Stomach (tissue), 9 donors: ENCODE measurements around the gene PIP4K2C. TPM values are rescaled to one million over a fixed set of nuclear protein-coding genes. Genes with fewer than 3 reads are reported as not detected.

Source experiments
- DNase-seq, 2 donors: peaks; one replicate each; pipeline versions ENCODE4 v3.0.0 to v3.0.0-alpha.2; 2013 to 2019
- H3K27ac ChIP-seq, 5 donors: fragments of 200-600 bp in 4 of 5; sonication (generic) in 4 of 5; one replicate each; pipeline ENCODE4 v1.5.1; 2013 to 2019; ENCODE audit warnings: mild to moderate bottlenecking in 1 of 5, moderate library complexity in 1 of 5
- H3K27me3 ChIP-seq, 3 donors: fragments of 200-600 bp; sonication (generic); one replicate each; pipeline ENCODE4 v1.5.1; 2017 to 2019; ENCODE audit warnings: mixed run types in 1 of 3
- H3K36me3 ChIP-seq, 4 donors: fragments of 200-600 bp; sonication (generic); 1 replicate in 3 of 4; 2 replicates in 1 of 4; pipeline ENCODE4 v1.5.1; 2016 to 2019
- H3K4me1 ChIP-seq, 4 donors: fragments of 200-600 bp; sonication (generic); one replicate each; pipeline ENCODE4 v1.5.1; 2016 to 2019
- H3K4me3 ChIP-seq, 4 donors: fragments of 200-600 bp; sonication (generic) in 3 of 4; one replicate each; pipeline ENCODE4 v1.5.1; 2016 to 2019; ENCODE audit warnings: mild to moderate bottlenecking in 1 of 4
- H3K9me3 ChIP-seq, 4 donors: fragments of 200-600 bp; sonication (generic); one replicate each; pipeline ENCODE4 v1.5.1; 2016 to 2019
- EP300 ChIP-seq: sonication (generic); formaldehyde crosslinking; IDR thresholded peaks from one replicate; pipeline ENCODE4 v1.6.1; 2017; ENCODE audit warnings: antibody characterized with exemption
- POLR2A ChIP-seq, 4 donors: fragments of 450-650 bp; IDR thresholded peaks; one replicate each; pipeline ENCODE4 v1.6.1; 2016; ENCODE audit warnings: antibody characterized with exemption in 4 of 4, control low read depth in 2 of 4, mild to moderate bottlenecking in 1 of 4, moderate library complexity in 1 of 4
- POLR2AphosphoS5 ChIP-seq, 3 donors: sonication (generic); formaldehyde crosslinking; IDR thresholded peaks; one replicate each; pipeline ENCODE4 v1.6.1; 2016; ENCODE audit warnings: antibody characterized with exemption in 3 of 3
- WGBS, 5 donors: extraction: QIAGEN DNeasy Blood & Tissue Kit in 3 of 5; methylation state at CpG; one replicate each; pipeline versions ENCODE4 v1.1.5 to v1.1.7; 2013 to 2018; 5-methylcytosine and 5-hydroxymethylcytosine counted together
- intact Hi-C: fragments of 100-400 bp; cut with DNase I; formaldehyde crosslinking; loops from one replicate; pipeline ENCODE4 v1.15.1; 2023; ENCODE audit warnings: low total_unique reads
- polyA plus RNA-seq, 3 donors: library from polyadenylated mRNA; stranded (reverse); fragments of 200-250 nt; gene quantifications; one replicate each; pipeline ENCODE4 v1.2.3, GENCODE V29; 2013
- total RNA-seq, 5 donors: library from RNA; depleted of rRNA; stranded (reverse); fragments of >200 nt; gene quantifications; one replicate each; pipeline versions ENCODE4 v1.1.0 to v1.2.3, GENCODE V29; 2014 to 2016
- TF ChIP-seq, protein P1 (sequence below), 7 experiments: fragments of 450-650 bp in 4 of 7; fragments of 200-600 bp in 3 of 7; sonication (generic) in 3 of 7; IDR thresholded peaks; one replicate each; pipeline ENCODE4 v1.5.1; 2016 to 2019; ENCODE audit warnings: antibody characterized with exemption in 7 of 7, control low read depth in 2 of 7, mild to moderate bottlenecking in 1 of 7
- donor health status: healthy with polysubstance abuse.
- donor health status: Bipolar disorder and iron deficiency.
- donor health status: healthy.

The PIP4K2C gene
- total and polyA plus RNA-seq, 8 donors, result 14.1 to 116 (median 35.5) TPM

GRCh38 chr12:57604992-57605810 is 14.2 kb downstream of the PIP4K2C start:
- intact Hi-C loops, result no loop called here
- 10 to 18% (median 11%) methylated on average over 13 to 25 of the region's 25 CpGs for WGBS, 5 donors
- peaks cover 14 to 56% (median 49%) of the 10 kb centered on the region in 4 donors for H3K36me3 ChIP-seq
- H3K27me3 ChIP-seq, result peaks cover 0 to 21% (median 2%) of the 10 kb centered on the region in 3 donors
- DNase-seq, result peak in 1 of 2 donors; percentile 55
- H3K4me3 ChIP-seq, result peak overlapping the region; percentile 79 to 89 (median 84)
- peaks cover 11 to 50% (median 34%) of the 10 kb centered on the region in 4 donors for H3K4me1 ChIP-seq
- peak overlapping the region; percentile 68 to 95 (median 90) for H3K27ac ChIP-seq
- TF ChIP-seq, protein P1, sequence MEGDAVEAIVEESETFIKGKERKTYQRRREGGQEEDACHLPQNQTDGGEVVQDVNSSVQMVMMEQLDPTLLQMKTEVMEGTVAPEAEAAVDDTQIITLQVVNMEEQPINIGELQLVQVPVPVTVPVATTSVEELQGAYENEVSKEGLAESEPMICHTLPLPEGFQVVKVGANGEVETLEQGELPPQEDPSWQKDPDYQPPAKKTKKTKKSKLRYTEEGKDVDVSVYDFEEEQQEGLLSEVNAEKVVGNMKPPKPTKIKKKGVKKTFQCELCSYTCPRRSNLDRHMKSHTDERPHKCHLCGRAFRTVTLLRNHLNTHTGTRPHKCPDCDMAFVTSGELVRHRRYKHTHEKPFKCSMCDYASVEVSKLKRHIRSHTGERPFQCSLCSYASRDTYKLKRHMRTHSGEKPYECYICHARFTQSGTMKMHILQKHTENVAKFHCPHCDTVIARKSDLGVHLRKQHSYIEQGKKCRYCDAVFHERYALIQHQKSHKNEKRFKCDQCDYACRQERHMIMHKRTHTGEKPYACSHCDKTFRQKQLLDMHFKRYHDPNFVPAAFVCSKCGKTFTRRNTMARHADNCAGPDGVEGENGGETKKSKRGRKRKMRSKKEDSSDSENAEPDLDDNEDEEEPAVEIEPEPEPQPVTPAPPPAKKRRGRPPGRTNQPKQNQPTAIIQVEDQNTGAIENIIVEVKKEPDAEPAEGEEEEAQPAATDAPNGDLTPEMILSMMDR (IDR thresholded peaks at IDR 0.05), result no peak
- TF ChIP-seq POLR2AphosphoS5 (IDR thresholded peaks at IDR 0.05), result peak in 1 of 3 donors; percentile 7
- TF ChIP-seq POLR2A (IDR thresholded peaks at IDR 0.05), result no peak
- no peak for TF ChIP-seq EP300
- H3K9me3 ChIP-seq, result no peaks in the 10 kb centered on the region

- TF ChIP-seq POLR2A (IDR thresholded peaks at IDR 0.05) (no peak), POLR2AphosphoS5 (IDR thresholded peaks at IDR 0.05) (no peak), EP300 (no peak)
- TF ChIP-seq, protein P1 (IDR thresholded peaks at IDR 0.05), result no peak
- 61 to 85% (median 73%) methylated on average over 4 of the region's 4 CpGs for WGBS, 5 donors
These were observed 14.9 kb downstream of the PIP4K2C start for GRCh38 chr12:57605811-57606311.

GRCh38 chr12:57606399-57606798 is 15.4 kb downstream of the PIP4K2C start:
- Histone ChIP-seq H3K36me3 (peaks cover 7 to 44% (median 37%) of the 10 kb centered on the region in 4 donors), H3K27me3 (peaks cover 0 to 33% (median 14%) of the 10 kb centered on the region in 3 donors), H3K4me3 (no peak overlapping the region), H3K9me3 (no peaks in the 10 kb centered on the region), H3K27ac (peak overlapping the region in 1 of 5 donors; percentile 95), H3K4me1 (peaks cover 17 to 62% (median 46%) of the 10 kb centered on the region in 4 donors)
- intact Hi-C loops, result no loop called here
- DNase-seq, result no peak
- TF ChIP-seq EP300, result no peak
- TF ChIP-seq, protein P1 (IDR thresholded peaks at IDR 0.05), result no peak
- TF ChIP-seq POLR2A (IDR thresholded peaks at IDR 0.05), result no peak
- no peak for TF ChIP-seq POLR2AphosphoS5 (IDR thresholded peaks at IDR 0.05)
- 55 to 81% (median 75%) methylated on average over 2 of the region's 2 CpGs for WGBS, 5 donors

More at GRCh38 chr12:57605811-57606311, 14.9 kb downstream of the PIP4K2C start:
- Histone ChIP-seq H3K4me3 (peak overlapping the region; percentile 79 to 89 (median 84)), H3K36me3 (peaks cover 12 to 49% (median 43%) of the 10 kb centered on the region in 4 donors), H3K27me3 (peaks cover 0 to 27% (median 8%) of the 10 kb centered on the region in 3 donors), H3K9me3 (no peaks in the 10 kb centered on the region), H3K4me1 (peaks cover 14 to 56% (median 41%) of the 10 kb centered on the region in 4 donors), H3K27ac (peak overlapping the region; percentile 4 to 95 (median 90))
- no peak for DNase-seq
- intact Hi-C loops, result no loop called here

DNA sequence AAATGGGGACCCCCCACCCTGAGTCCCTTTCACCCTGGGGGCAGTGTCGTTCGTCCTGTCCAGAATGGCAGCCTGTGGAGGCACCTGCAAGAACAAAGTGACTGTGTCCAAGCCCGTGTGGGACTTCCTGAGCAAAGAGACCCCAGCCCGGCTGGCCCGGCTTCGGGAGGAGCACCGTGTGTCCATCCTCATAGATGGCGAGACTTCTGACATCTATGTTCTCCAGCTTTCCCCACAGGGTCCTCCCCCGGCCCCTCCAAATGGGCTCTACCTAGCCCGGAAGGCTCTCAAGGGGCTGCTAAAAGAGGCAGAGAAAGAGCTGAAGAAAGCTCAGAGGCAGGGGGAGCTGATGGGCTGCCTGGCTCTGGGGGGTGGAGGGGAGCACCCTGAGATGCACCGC is 15.8 kb downstream of the PIP4K2C start:
- intact Hi-C loops, result no loop called here

More for the DNA sequence above, 15.8 kb downstream of the PIP4K2C start:
- Histone ChIP-seq H3K27ac (no peak overlapping the region), H3K9me3 (no peaks in the 10 kb centered on the region), H3K36me3 (peaks cover 3 to 40% (median 33%) of the 10 kb centered on the region in 4 donors), H3K4me3 (no peak overlapping the region), H3K4me1 (peaks cover 21 to 66% (median 50%) of the 10 kb centered on the region in 4 donors), H3K27me3 (peaks cover 0 to 37% (median 18%) of the 10 kb centered on the region in 3 donors)
- 88 to 96% (median 95%) methylated on average over 10 to 11 of the region's 11 CpGs for WGBS, 5 donors
- DNase-seq, result no peak
- TF ChIP-seq POLR2AphosphoS5 (IDR thresholded peaks at IDR 0.05), result no peak
